OCI-M2 (cell line): Measurements from ENCODE around the gene TPCN2.
"Not testable (repeated sequence)": the region's sequence is repeated elsewhere in the genome, so short reads cannot be mapped to it uniquely, and the experiment has no call there.

Experiments used
- DNase-seq: peaks from one replicate; lab custom pipeline; 2025; ENCODE audit not compliant: unreplicated experiment; lab: John Stamatoyannopoulos, UW

The TPCN2 gene

GRCh38 chr11:69125861-69126260 is 77.1 kb downstream of the TPCN2 start:
- DNase-seq: no peak

- no peak for DNase-seq
These were observed 77.6 kb downstream of the TPCN2 start for GRCh38 chr11:69126286-69126685.

DNA sequence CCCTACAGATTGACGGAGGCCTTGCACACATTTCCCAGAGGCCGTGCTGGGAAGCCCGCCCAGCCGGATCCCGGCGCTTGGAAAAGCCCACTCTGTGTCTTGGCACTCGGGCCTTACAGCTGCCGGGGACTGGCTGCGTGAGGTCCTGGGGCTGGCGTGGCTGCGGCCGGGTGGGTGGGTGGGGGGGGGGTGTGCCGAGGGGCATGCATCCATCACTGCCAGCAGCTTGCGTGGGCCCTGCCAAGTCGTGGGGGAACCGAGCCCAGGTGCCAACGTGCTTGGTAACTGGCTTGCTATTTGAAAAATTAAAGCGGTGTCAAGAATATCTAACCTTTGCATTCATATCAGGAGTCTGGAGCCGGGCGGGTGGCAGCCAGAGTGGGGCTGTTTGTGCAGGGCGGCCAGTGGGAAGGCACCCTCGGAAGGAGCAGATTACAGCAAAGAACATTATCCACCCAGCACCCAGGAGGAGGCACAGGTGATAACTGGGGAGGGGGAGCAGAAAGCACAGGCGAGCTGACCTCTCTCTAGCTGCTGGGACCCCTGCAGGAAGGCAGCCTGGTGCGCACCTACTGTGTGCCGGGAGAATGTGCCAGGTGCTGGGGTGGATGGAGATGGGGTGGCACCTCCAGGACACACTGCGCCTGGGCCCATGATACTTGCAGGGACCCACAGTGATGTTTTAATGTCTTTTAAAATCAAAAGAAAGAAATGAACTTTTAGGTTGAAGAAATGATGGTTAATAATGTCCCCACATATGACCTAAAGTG is 78.5 kb downstream of the TPCN2 start:
- no peak for DNase-seq

GRCh38 chr11:69127884-69128283 is 79.2 kb downstream of the TPCN2 start:
- no peak for DNase-seq

DNA sequence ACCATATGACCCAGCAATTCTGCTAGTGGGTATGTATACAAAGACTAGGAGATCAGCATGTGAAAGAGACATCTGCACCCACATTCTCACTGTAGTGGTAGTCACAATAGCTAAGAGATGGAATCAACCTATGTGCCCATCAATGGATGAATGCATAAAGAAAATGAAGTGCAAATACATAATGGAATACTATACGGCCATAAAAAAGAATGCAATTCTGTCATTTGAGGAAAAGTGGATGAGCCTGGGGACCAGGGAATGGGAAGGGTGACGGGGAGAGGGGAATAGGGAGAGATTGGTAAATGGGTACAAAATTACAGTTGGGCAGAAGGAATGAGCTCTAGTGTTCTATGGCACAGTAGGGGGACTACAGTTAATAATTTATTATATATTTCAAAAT is 80.3 kb downstream of the TPCN2 start:
- no peak for DNase-seq

GRCh38 chr11:69129647-69130046 is 80.9 kb downstream of the TPCN2 start:
- DNase-seq: no peak

DNA sequence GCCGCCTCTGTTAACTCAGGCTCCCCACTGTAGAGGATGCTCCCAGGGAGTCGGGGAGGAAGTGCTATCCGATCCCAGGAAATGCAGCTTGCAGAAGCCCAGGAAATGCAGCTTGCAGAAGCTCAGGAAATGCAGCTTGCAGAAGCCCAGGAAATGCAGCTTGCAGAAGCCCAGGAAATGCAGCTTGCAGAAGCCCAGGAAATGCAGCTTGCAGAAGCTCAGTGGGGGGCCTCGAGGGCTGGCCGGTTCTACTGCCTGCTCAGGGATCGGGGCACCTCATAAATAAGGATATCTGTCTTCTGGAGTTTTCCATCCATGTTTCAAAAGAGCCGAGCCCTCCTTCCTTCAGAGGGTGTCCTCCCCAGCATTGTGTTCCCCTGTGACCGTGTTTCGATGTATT is 81.9 kb downstream of the TPCN2 start:
- DNase-seq: no peak

DNA sequence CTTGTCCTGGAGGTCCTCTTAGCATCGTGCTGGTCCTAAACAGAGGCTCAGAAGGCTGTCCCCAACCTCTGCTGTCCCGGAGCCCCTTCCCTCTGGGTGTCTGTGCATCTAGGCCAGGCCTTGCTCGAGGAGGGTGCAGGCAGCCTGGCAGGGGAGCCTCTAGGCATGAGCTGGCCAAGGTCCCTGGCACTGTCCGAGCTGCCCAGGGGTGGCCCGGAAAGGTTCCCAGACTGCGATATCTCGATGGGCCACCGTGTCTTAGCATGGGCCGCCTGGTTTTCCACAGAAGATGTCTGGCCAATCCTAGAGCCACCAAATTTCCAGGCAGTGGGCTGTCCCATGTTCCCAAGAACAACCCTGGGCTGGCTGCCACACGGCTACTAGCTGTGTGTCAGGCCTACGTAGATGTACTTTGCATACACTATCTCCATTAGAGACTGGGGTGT is 82.4 kb downstream of the TPCN2 start:
- DNase-seq: no peak

- no peak for DNase-seq
These were observed 83.0 kb downstream of the TPCN2 start for GRCh38 chr11:69131644-69132300.

DNA sequence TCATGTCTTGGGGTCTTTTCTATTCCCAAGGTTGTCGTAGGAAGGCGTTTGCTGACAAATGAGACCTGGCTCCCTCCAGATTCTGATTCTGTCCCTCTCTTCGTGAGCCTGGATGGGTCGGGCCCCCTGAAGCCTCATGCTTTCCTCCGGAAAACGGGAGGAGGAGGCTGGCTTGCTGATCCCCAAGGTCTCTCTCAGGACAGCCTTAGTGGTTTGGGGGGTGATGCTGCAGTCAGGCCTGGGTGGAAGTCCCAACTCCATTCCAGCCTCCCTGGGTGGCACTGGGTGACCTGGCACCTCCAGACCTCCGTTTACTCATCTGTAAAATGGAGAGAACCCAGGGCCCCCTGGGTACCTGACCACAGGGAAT is 83.6 kb downstream of the TPCN2 start:
- no peak for DNase-seq

- no peak for DNase-seq
These were observed 84.5 kb downstream of the TPCN2 start for GRCh38 chr11:69133251-69133650.

DNA sequence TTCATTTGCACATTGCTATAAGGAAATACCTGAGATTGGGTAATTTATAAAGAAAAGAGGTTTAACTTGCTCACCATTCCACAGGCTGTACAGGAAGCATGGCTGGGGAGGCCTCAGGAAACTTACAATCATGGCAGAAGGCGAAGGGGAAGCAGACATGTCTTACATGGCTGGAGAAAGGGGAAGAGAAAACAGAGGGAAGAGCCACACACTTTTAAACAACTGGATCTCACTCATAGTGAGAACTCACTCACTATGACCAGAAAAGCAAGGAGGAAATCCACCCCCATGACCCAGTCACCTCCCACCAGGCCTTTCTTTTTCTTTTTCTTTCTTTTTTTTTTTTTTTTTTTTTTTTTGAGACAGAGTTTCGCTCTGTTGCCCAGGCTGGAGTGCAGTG is 85.5 kb downstream of the TPCN2 start:
- DNase-seq: not testable (repeated sequence)

GRCh38 chr11:69134957-69135356 is 86.2 kb downstream of the TPCN2 start:
- no peak for DNase-seq

GRCh38 chr11:69135420-69136363 is 87.0 kb downstream of the TPCN2 start:
- DNase-seq: no peak

- DNase-seq: no peak
These were observed 87.7 kb downstream of the TPCN2 start for GRCh38 chr11:69136471-69136870.

DNA sequence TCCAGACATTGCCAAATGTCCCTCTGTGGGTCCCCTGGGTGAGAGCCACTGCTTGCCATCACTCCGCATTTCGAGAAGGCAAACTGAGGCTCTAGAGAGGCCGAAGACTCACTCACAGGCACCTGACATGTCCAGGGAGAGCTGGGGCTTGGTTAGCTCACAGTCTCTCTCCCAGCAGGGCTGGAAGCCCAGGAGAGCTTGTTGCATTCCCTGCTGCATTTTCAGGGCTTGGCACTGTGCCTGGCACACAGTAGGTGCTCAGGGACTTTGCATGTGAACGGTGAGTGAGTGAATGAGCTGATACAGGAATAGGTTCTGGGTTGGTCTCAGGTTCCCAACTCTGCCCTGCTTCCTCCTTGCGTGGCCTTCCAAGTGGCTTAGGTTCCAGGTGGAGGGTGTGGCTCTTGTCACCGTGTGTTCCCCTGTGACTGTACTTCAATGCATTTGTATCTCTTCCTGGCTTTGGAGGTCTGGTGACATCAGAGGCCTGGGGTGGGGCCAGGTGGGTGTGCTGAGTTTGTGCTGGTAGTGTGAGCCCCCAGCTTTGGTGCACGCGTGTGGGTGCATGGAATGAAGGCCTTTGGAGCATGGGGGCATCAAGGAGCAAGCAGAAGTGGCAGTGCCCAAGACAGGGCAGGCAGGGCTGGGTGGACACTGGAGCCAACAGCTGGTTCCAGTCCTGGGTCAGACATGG is 88.6 kb downstream of the TPCN2 start:
- no peak for DNase-seq

DNA sequence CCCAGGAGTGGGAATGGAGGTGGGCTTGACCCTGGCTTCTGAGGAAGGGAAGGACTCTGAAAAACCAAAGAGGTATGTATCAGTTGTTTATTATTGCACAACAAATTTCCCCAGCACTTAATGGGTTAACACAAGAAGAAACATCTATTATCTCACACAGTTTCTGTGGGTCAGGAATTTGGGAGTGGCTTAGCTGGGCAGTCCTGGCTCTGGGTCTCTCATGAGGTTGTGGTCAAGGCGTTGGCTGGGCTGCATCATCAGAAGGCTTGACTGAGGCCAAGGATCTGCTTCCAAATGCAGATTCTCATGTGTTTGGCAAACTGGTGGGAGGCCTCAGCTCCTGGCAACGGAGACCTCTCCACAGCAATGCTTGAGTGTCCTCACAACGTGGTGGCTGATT is 89.5 kb downstream of the TPCN2 start:
- DNase-seq: no peak

DNA sequence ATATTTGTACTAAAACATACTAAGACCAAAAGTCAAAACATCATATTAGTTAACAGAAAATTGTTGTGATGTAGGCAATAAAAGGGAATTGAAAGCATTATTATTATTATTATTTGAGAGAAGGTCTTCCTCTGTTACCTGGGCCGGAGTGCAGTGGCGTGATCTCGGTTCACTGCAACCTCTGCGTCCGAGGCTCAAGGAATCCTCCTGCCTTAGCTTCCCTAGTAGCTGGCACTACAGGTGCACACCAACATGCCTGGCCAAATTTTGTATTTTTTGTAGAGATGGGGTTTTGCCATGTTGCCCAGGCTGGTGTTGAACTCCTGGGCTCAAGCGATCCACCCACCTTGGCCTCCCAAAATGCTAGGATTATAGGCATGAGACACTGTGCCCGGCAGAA is 91.4 kb downstream of the TPCN2 start:
- not testable (repeated sequence) for DNase-seq

- no peak for DNase-seq
These were observed 91.9 kb downstream of the TPCN2 start for GRCh38 chr11:69140635-69141034.

- no peak for DNase-seq
These were observed 93.0 kb downstream of the TPCN2 start for GRCh38 chr11:69141742-69142141.

DNA sequence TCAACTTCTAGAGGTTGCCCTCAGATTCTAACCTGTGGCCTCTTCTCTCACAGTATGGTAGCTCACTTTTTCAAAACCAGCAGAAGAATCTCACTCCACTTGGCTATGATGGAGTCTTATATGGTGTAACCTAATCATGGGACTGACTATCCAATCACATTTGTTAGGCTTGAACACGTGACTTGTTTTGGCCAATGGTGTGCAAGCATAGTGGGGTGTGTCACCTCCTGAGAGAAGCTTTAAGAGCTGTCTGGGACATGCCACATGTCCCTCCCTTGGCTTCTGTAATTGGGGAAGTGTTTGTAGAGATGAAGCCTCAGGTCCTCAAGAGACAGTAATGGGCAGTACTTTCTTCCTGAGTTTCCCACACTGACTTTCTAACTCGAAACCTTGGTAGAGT is 94.2 kb downstream of the TPCN2 start:
- DNase-seq: no peak
